Ovary (tissue), 3 donors: Measurements from ENCODE around the gene FBXO44.
"Not testable (repeated sequence)": the region's sequence is repeated elsewhere in the genome, so short reads cannot be mapped to it uniquely, and the experiment has no call there.

Experiments used
- CTCF ChIP-seq, 3 donors: fragments of 450-650 bp in 2 of 3; fragments of 200-600 bp in 1 of 3; IDR thresholded peaks; one replicate each; pipeline versions ENCODE4 v1.5.1 to v1.8.0; 2016 to 2022; ENCODE audit warnings: antibody characterized with exemption in 3 of 3, mild to moderate bottlenecking in 1 of 3
- EP300 ChIP-seq: sonication (generic); formaldehyde crosslinking; IDR thresholded peaks from one replicate; pipeline ENCODE4 v1.6.1; 2017; ENCODE audit warnings: antibody characterized with exemption
- POLR2A ChIP-seq: fragments of 450-650 bp; IDR thresholded peaks from one replicate; pipeline ENCODE4 v1.6.1; 2017; ENCODE audit warnings: antibody characterized with exemption, mild to moderate bottlenecking, moderate library complexity
- donor health status: DM: no; HTN: no; CAD: no.

GRCh38 chr1:11642418-11643017, 12.2 kb upstream of the FBXO44 start:
- TF ChIP-seq POLR2A, EP300: not testable (repeated sequence)
- TF ChIP-seq CTCF (IDR thresholded peaks at IDR 0.05) = peak; percentile 83 to 94 (median 84)
